Osteocyte (in vitro differentiated cells): ENCODE measurements around the gene GYG2. TPM values are rescaled to one million over a fixed set of nuclear protein-coding genes. Genes with fewer than 3 reads are reported as not detected.

Source experiments
- DNase-seq: peaks from one replicate; pipeline ENCODE4 v3.0.0; 2021; ENCODE audit warnings: mixed read lengths; ENCODE audit not compliant: unreplicated experiment; ENCODE audit errors: extremely low spot score
- H3K27ac Mint-ChIP-seq: one replicate; pipeline ENCODE4 v1.8.0; 2021; ENCODE audit warnings: mild to moderate bottlenecking, mixed read lengths; ENCODE audit not compliant: unreplicated experiment
- H3K27me3 Mint-ChIP-seq: one replicate; pipeline ENCODE4 v1.8.0; 2021; ENCODE audit warnings: mixed read lengths; ENCODE audit not compliant: unreplicated experiment
- H3K36me3 Mint-ChIP-seq: one replicate; pipeline ENCODE4 v1.8.0; 2021; ENCODE audit warnings: mixed read lengths; ENCODE audit not compliant: unreplicated experiment
- H3K4me1 Mint-ChIP-seq: one replicate; pipeline ENCODE4 v1.8.0; 2021; ENCODE audit warnings: mixed read lengths; ENCODE audit not compliant: unreplicated experiment
- H3K4me3 Mint-ChIP-seq: one replicate; pipeline ENCODE4 v1.8.0; 2021; ENCODE audit warnings: mild to moderate bottlenecking, moderate library complexity, mixed read lengths; ENCODE audit not compliant: unreplicated experiment
- H3K9me3 Mint-ChIP-seq: one replicate; pipeline ENCODE4 v1.8.0; 2021; ENCODE audit warnings: mixed read lengths; ENCODE audit not compliant: unreplicated experiment
- CTCF ChIP-seq: fragments of 200-600 bp; sonication (generic); IDR thresholded peaks from 2 replicates; pipeline ENCODE4 v1.5.0; 2021; ENCODE audit warnings: antibody characterized with exemption, mild to moderate bottlenecking, moderate library complexity
- total RNA-seq: library from RNA; stranded (reverse); gene quantifications from 2 replicates; pipeline ENCODE4 v1.2.1, GENCODE V29; 2021

The GYG2 gene
- total RNA-seq, 1 donor from 2014 or later = 11.8 TPM

- peak within 1 kb of the TSS; percentile 88 for H3K4me3 Mint-ChIP-seq
- H3K36me3 Mint-ChIP-seq = peaks cover 3% of the 10 kb centered on the region
- no peaks in the 10 kb centered on the region for H3K27me3 Mint-ChIP-seq
- peak; percentile 93 for DNase-seq
- peaks cover 5% of the 10 kb centered on the region for H3K9me3 Mint-ChIP-seq
- peaks cover 12% of the 10 kb centered on the region for H3K4me1 Mint-ChIP-seq
- peak within 1 kb of the TSS; percentile 89 for H3K27ac Mint-ChIP-seq
- no peak for TF ChIP-seq CTCF
Observed at GRCh38 chrX:2928583-2929434, 100.1 kb downstream of the GYG2 start, which contains the start of gene ARSD. ARSD (minus strand) TSS chrX:2929339; CDS start chrX:2929275, 64 bp downstream.

- H3K36me3 Mint-ChIP-seq = peaks cover 3% of the 10 kb centered on the region
- H3K27ac Mint-ChIP-seq = no peak overlapping the region
- no peaks in the 10 kb centered on the region for H3K27me3 Mint-ChIP-seq
- TF ChIP-seq CTCF = no peak
- H3K4me3 Mint-ChIP-seq = no peak overlapping the region
- peaks cover 5% of the 10 kb centered on the region for H3K9me3 Mint-ChIP-seq
- no peak for DNase-seq
- peaks cover 12% of the 10 kb centered on the region for H3K4me1 Mint-ChIP-seq
Observed at GRCh38 chrX:2931155-2931554, 102.4 kb downstream of the GYG2 start.

DNA sequence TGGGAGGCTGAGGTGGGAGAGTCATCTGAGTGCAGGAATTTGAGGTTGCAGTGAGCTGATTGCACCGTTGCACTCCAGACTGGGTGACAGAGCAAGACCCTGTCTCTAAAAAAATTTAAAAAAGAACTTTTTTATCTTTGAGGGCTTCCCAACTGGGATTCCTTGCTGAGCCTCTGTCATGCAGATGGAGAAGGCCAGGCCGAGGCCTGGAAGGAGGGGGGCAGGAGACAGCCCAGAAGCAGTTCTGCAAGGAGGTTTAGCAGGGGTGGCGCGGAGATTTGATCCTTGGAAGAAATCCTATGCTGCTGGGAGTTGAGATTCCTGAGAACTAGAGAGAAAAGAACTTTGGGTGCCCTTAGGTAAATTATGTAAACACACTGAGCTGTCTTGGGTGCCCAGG lies 102.9 kb downstream of the GYG2 start:
- no peak for DNase-seq
- Mint-ChIP-seq H3K36me3 (peaks cover 3% of the 10 kb centered on the region), H3K27me3 (no peaks in the 10 kb centered on the region), H3K4me1 (peaks cover 12% of the 10 kb centered on the region), H3K4me3 (no peak overlapping the region), H3K27ac (no peak overlapping the region), H3K9me3 (peaks cover 5% of the 10 kb centered on the region)
- TF ChIP-seq CTCF = no peak

Other genes starting within 250 kb of the GYG2 start
- gene CD99, start 137.6 kb upstream of the GYG2 start, total RNA-seq = 621 and 679 TPM in 2 replicates
- gene XG, start 76.9 kb upstream of the GYG2 start, total RNA-seq = 0.76 TPM in 1 of 2 replicates, not detected in the other
- gene ARSD, start 100.4 kb downstream of the GYG2 start, total RNA-seq = 40.9 and 44.6 TPM in 2 replicates
- not detected in 2 replicates for gene ARSH, start 177.6 kb downstream of the GYG2 start, total RNA-seq
- gene ARSF, start 212.5 kb downstream of the GYG2 start, total RNA-seq = not detected in 2 replicates